HG03342 (cell line): Measurements from ENCODE around the gene MRPS5.

Source experiments
- ATAC-seq: cut with Tn5 transposase; IDR thresholded peaks from one replicate; pipeline ENCODE4 v1.9.1; 2021; ENCODE audit warnings: mild to moderate bottlenecking, moderate library complexity; ENCODE audit not compliant: unreplicated experiment

MRPS5 gene

GRCh38 chr2:95061119-95061512, 60.5 kb downstream of the MRPS5 start:
- ATAC-seq: no peak

GRCh38 chr2:95060446-95061118, 61.0 kb downstream of the MRPS5 start:
- ATAC-seq: no peak

- ATAC-seq: no peak
Observed at GRCh38 chr2:95059656-95060370, 61.8 kb downstream of the MRPS5 start.

GRCh38 chr2:95058989-95059641, 62.5 kb downstream of the MRPS5 start:
- ATAC-seq: no peak

DNA sequence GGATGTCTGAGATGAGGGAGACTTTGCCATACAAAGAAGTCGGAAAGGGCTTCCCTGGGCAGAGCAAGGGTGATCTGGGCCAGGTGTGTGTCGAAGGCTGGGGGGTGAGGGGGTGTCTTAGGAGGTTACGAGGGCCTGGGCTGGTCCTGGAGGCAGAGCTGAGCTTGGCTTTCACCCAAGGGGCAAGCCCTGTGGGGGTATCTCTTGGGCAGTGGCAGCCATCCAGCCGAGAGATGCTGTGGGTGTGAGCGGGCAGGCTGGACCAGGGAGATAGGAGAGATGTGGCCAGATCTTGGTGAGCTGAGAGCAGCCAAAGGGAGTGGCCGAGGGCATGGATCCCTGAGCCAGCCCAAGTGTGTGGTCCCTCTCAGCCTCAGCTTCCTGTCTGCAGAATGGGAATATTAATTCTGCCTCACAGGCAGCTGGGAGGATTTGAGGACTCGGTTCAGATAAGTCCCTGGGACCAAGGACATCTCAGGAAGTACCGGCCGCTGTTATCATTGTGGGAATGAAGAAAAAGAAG, 63.1 kb downstream of the MRPS5 start:
- ATAC-seq: no peak

GRCh38 chr2:95057535-95058370, 63.9 kb downstream of the MRPS5 start:
- no peak for ATAC-seq

DNA sequence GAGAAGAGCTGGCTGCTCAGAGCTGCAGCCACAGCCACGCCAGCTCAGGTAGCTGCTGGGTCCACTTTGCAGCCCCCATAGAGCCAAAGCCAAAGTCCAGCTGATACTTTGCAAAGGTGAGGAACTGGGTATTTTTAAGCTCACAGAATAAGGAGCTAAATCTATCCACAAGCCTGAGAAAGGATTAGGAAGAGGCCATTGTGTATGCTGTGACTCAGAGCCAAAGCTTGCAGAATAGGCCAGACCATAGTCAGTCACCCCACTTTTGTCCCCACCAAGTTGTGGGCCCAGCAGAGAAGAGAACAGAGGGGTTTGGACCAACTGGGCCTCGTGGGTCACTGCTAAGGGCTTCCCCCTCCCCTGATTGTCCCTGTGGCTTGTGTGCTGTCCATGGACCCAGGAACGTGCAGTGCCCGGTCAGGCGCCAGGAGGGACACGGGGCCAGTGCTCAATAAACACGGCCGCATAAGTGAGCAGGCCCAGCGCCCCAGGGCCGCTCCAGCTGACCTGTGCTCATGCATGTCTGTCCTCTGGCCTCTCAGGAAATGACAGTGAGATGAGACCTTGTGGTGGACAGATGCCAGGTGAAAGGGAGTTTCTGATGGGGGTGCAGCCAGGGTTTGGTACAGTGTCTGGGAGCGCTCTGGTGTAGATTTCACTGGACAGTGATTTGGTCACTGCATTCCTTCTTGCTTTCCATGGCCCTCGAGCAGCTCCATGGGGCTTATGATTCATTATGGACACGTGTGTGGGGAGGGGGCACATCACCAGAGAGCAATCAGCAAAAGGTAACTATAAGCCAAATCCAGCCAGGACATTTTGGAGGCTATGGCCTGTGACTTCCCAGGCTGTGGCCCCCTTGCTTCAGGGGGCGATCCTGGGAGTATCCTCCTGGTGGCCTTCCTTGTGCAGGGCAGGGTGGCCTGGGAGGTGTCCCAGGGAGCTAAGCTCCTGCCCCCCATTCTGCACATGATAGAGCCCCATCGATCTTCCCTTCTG, 64.8 kb downstream of the MRPS5 start:
- ATAC-seq: no peak

DNA sequence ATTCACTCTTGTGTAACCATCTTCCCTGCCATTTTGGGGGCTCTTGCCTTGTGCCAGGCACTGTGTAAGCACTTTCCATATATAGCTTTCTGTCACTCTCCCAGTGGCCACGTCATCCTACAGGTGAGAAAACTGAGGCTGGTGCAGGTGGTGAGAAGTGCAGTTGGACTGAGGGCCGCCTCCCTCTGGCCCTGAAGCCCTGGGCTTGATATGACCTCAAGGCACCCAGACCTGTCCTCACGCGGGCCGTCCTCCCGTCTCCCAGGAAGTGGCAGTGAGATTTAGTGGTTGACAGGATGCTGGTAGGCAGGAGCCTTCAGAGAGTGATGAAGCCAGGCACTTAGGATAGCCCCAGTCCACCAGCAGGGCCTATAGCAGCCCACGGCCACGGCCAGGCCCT, 65.6 kb downstream of the MRPS5 start:
- ATAC-seq: no peak

DNA sequence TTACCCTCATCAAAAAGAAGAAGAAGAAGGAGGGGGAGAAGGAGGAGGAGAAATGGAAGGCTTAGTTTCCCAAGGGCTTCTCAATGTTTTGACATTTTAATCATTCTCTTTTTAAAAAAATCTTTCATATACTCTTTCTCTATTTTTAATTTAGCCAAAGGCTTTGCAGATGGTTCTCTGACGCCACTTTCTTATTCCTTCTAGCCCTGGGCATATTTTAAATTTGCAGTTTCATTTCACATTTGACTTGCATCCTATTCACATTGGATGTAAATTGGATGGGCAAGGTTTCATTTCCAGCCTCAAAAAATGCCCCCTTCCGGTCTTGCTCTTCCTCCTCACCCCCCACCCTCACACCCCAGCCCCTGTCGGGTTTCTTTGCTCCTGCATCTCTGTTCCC, 66.3 kb downstream of the MRPS5 start:
- no peak for ATAC-seq

DNA sequence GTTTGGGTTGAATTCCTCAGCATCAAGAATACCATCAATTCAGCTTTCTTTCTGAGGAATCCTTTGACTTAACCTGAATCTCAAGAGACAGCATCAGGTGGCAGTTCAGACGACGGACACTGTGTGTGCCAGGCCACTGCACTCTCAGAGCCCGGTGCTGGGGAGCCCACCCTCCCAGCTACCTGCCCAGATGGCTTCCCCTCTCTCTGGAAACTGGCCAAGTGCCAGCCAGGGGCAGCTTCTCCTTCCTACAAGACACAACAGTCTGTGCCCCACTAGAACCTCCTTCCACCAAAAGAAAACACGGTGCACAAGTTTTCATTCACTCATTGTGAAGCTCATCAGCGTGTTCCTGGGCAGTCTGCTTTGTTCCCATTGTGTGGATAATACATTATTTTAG, 67.6 kb downstream of the MRPS5 start:
- no peak for ATAC-seq

DNA sequence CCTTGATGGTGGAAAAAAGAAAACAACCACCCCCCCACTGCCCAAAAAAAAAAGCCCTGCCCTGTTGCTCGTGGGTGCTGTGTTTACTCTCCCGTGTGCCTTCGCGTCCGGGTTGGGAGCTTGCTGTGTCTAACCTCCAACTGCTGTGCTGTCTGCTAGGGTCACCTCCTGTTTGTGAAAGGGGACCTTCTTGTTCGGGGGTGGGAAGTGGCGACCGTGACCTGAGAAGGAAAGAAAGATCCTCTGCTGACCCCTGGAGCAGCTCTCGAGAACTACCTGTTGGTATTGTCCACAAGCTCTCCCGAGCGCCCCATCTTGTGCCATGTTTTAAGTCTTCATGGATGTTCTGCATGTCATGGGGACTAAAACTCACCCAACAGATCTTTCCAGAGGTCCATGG, 68.1 kb downstream of the MRPS5 start:
- ATAC-seq: no peak

GRCh38 chr2:95052804-95053479, 68.7 kb downstream of the MRPS5 start:
- no peak for ATAC-seq

GRCh38 chr2:95052307-95052706, 69.3 kb downstream of the MRPS5 start:
- ATAC-seq: no peak

GRCh38 chr2:95051626-95052025, 70.0 kb downstream of the MRPS5 start:
- ATAC-seq: no peak

- no peak for ATAC-seq
Observed at GRCh38 chr2:95050385-95051300, 71.0 kb downstream of the MRPS5 start.

DNA sequence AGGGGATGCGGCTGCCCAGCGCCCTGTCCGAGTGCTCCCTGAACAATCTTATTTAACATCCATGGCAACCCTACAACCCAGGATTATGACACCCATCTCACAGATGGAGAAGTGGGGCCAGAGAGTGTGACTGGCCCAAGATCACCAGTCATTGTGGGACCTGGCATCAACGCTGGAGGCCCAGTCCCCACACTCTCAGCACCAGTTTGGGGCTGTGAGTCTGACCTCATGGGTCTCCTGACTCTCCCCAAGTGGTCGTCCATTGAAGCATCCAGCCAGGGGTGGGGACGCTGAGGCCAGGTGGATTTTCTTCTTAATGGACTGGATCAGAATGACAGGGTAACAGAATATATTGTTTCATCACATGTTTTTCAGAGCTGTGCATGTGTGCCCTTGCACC, 71.6 kb downstream of the MRPS5 start:
- ATAC-seq: no peak

GRCh38 chr2:95049683-95049955, 72.0 kb downstream of the MRPS5 start:
- no peak for ATAC-seq

GRCh38 chr2:95048825-95049682, 72.6 kb downstream of the MRPS5 start:
- ATAC-seq: no peak
